ENCODE data around the gene PKN1.

PKN1 gene

GRCh38 chr19:14406645-14407401, 26.3 kb upstream of the PKN1 start:
- DNase-seq = no peak

GRCh38 chr19:14407605-14408484, 25.3 kb upstream of the PKN1 start:
- no peak for DNase-seq

GRCh38 chr19:14408491-14409145, 24.5 kb upstream of the PKN1 start:
- DNase-seq = no peak

GRCh38 chr19:14409146-14410023, 23.7 kb upstream of the PKN1 start:
- no peak for DNase-seq

GRCh38 chr19:14410091-14411051, 22.7 kb upstream of the PKN1 start:
- DNase-seq = no peak

GRCh38 chr19:14411161-14411937, 21.8 kb upstream of the PKN1 start:
- no peak for DNase-seq

- no peak for DNase-seq
Observed at GRCh38 chr19:14411938-14412245, 21.2 kb upstream of the PKN1 start.

GRCh38 chr19:14412324-14412995, 20.6 kb upstream of the PKN1 start:
- DNase-seq = no peak

GRCh38 chr19:14412996-14413692, 20.0 kb upstream of the PKN1 start:
- no peak for DNase-seq

- DNase-seq = no peak
Observed at GRCh38 chr19:14413693-14414181, 19.4 kb upstream of the PKN1 start.

GRCh38 chr19:14414926-14415690, 18.0 kb upstream of the PKN1 start:
- no peak for DNase-seq

- no peak for DNase-seq
Observed at GRCh38 chr19:14416817-14417231, 16.3 kb upstream of the PKN1 start.

- DNase-seq = no peak
Observed at GRCh38 chr19:14418856-14419105, 14.3 kb upstream of the PKN1 start.

- DNase-seq = peak; percentile 99
Observed at GRCh38 chr19:14419106-14419813, 13.8 kb upstream of the PKN1 start, which contains the start of gene DDX39A. Gene DDX39A, minus strand, starts transcription at chr19:14419341. Its CDS starts 6,121 bp downstream, at chr19:14413220.

- no peak for DNase-seq
Observed at GRCh38 chr19:14425696-14426138, 7.4 kb upstream of the PKN1 start.

GRCh38 chr19:14427461-14427860, 5.6 kb upstream of the PKN1 start:
- DNase-seq = no peak

- DNase-seq = no peak
Observed at GRCh38 chr19:14428882-14429416, 4.2 kb upstream of the PKN1 start.

GRCh38 chr19:14430712-14431111, 2.4 kb upstream of the PKN1 start:
- DNase-seq = no peak
